Smooth muscle cell (in vitro differentiated cells): Measurements from ENCODE around the gene TRAM2. TPM values are rescaled to one million over a fixed set of nuclear protein-coding genes. Genes with fewer than 3 reads are reported as not detected.

Source experiments
- DNase-seq: peaks from one replicate; lab custom pipeline; 2025; ENCODE audit not compliant: unreplicated experiment; lab: John Stamatoyannopoulos, UW
- H2AFZ ChIP-seq: fragments of 200-600 bp; sonication (generic); 2 replicates; pipeline ENCODE4 v1.6.0; 2016; ENCODE audit warnings: antibody characterized with exemption, low read depth, mild to moderate bottlenecking
- H3F3A ChIP-seq: fragments of 200-600 bp; sonication (generic); 2 replicates; pipeline ENCODE4 v1.6.0; 2017; ENCODE audit warnings: antibody characterized with exemption, low read depth
- H3K27ac ChIP-seq: fragments of 200-600 bp; sonication (generic); 2 replicates; pipeline ENCODE4 v1.5.1; 2016; ENCODE audit warnings: low read depth, mild to moderate bottlenecking
- H3K27me3 ChIP-seq: fragments of 200-600 bp; sonication (generic); 2 replicates; pipeline ENCODE4 v1.6.1; 2016; ENCODE audit warnings: low read depth, mild to moderate bottlenecking
- H3K36me3 ChIP-seq: fragments of 200-600 bp; sonication (generic); 2 replicates; pipeline ENCODE4 v1.5.1; 2016; ENCODE audit warnings: low read depth
- H3K4me1 ChIP-seq: fragments of 200-600 bp; sonication (generic); 2 replicates; pipeline ENCODE4 v1.5.1; 2016; ENCODE audit warnings: low read depth
- H3K4me2 ChIP-seq: fragments of 200-600 bp; sonication (generic); 2 replicates; pipeline ENCODE4 v1.6.0; 2016; ENCODE audit warnings: mild to moderate bottlenecking
- H3K4me3 ChIP-seq: fragments of 200-600 bp; sonication (generic); 2 replicates; pipeline ENCODE4 v1.5.1; 2016; ENCODE audit warnings: mild to moderate bottlenecking
- H3K79me2 ChIP-seq: fragments of 200-600 bp; sonication (generic); 2 replicates; pipeline ENCODE4 v1.6.0; 2016; ENCODE audit warnings: low read depth, mild to moderate bottlenecking
- H3K9ac ChIP-seq: fragments of 200-600 bp; sonication (generic); 2 replicates; pipeline ENCODE4 v1.6.0; 2016; ENCODE audit warnings: low read depth
- H3K9me3 ChIP-seq: fragments of 200-600 bp; sonication (generic); replicated peaks from 2 replicates; pipeline ENCODE4 v1.5.1; 2016; ENCODE audit warnings: low read depth
- H4K20me1 ChIP-seq: fragments of 200-600 bp; sonication (generic); 2 replicates; pipeline ENCODE4 v1.6.0; 2016; ENCODE audit warnings: low read depth
- WGBS: methylation state at CpG from one replicate; pipeline ENCODE4 v1.1.7; 2016; ENCODE audit warnings: low lambda C conversion rate; 5-methylcytosine and 5-hydroxymethylcytosine counted together
- polyA plus RNA-seq: library from polyadenylated mRNA; unstranded; fragments of >200 nt; fragmentation: Nextera tagmentation; extraction: Ambion mirVana; gene quantifications from 2 replicates; pipeline ENCODE4 v1.2.1, GENCODE V29; 2016
- total RNA-seq: library from RNA; depleted of rRNA; stranded (reverse); fragments of >200 nt; gene quantifications from 2 replicates; pipeline ENCODE4 v1.2.3, GENCODE V29; 2014
- TF ChIP-seq, protein P1 (sequence below): fragments of 200-600 bp; sonication (generic); IDR thresholded peaks from 2 replicates; pipeline ENCODE4 v1.5.1; 2017; ENCODE audit warnings: borderline replicate concordance, mild to moderate bottlenecking, antibody characterized with exemption; ENCODE audit not compliant: insufficient read depth, poor library complexity, severe bottlenecking

Gene TRAM2
- total and polyA plus RNA-seq, 2 experiments from 2014 or later: 18.2 to 35.6 TPM

DNA sequence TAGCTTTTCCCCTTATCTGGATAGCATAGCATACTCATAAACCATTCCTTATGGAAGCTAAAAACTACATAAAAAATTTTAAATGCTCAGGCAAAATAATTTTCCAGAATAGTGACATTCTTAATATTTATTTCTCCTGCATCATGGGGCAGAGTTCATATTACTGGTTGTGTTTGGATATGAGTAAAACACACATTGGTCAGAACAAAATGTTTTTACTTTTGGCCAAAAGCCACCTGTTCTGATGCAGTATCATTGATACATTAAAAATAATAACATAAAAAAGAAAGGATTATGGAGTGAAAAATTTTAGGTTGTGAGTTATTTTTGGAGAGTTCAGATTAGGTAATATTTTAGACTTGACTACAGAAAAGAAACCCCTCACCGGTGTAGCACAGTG lies 33.6 kb downstream of the TRAM2 start:
- H3F3A ChIP-seq: peaks cover 7% of the 10 kb centered on the region
- WGBS: 43% methylated on average over 1 of the region's 1 CpG
- no peaks in the 10 kb centered on the region for H3K36me3 ChIP-seq
- peak overlapping the region; percentile 70 for H3K4me2 ChIP-seq
- no peak overlapping the region for H2AFZ ChIP-seq
- no peak overlapping the region for H3K9ac ChIP-seq
- H3K9me3 ChIP-seq: no peaks in the 10 kb centered on the region
- H3K4me1 ChIP-seq: peaks cover 18% of the 10 kb centered on the region
- no peak for DNase-seq
- no peaks in the 10 kb centered on the region for H3K27me3 ChIP-seq
- peak overlapping the region; percentile 58 for H3K27ac ChIP-seq
- H4K20me1 ChIP-seq: peaks cover 4% of the 10 kb centered on the region
- H3K4me3 ChIP-seq: no peak overlapping the region
- TF ChIP-seq, protein P1, sequence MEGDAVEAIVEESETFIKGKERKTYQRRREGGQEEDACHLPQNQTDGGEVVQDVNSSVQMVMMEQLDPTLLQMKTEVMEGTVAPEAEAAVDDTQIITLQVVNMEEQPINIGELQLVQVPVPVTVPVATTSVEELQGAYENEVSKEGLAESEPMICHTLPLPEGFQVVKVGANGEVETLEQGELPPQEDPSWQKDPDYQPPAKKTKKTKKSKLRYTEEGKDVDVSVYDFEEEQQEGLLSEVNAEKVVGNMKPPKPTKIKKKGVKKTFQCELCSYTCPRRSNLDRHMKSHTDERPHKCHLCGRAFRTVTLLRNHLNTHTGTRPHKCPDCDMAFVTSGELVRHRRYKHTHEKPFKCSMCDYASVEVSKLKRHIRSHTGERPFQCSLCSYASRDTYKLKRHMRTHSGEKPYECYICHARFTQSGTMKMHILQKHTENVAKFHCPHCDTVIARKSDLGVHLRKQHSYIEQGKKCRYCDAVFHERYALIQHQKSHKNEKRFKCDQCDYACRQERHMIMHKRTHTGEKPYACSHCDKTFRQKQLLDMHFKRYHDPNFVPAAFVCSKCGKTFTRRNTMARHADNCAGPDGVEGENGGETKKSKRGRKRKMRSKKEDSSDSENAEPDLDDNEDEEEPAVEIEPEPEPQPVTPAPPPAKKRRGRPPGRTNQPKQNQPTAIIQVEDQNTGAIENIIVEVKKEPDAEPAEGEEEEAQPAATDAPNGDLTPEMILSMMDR: no peak
- peaks cover 52% of the 10 kb centered on the region for H3K79me2 ChIP-seq

DNA sequence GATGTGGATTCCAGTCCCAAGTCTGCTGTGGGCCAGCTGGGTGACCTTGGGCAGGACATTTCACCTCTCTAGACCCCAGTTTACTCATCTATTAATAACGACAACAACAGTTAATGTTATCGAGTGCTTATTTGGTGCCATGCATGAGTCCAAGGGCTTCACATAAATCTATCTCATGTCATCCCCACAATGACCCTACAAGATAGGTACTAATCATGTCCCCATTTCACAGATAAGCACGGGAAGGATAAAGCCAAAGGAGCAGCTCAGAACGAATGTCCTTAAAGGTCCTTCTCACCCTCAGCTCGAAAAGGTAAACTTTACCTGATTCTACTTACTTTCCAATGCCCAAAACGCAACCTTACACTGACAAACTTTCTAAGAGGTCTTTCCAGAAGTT lies 35.7 kb downstream of the TRAM2 start:
- H3K79me2 ChIP-seq: peaks cover 53% of the 10 kb centered on the region
- peaks cover 22% of the 10 kb centered on the region for H3K4me1 ChIP-seq
- H3K36me3 ChIP-seq: no peaks in the 10 kb centered on the region
- H3F3A ChIP-seq: peaks cover 7% of the 10 kb centered on the region
- H3K4me3 ChIP-seq: no peak overlapping the region
- H3K27ac ChIP-seq: peak overlapping the region; percentile 71
- no peaks in the 10 kb centered on the region for H3K27me3 ChIP-seq
- H3K9ac ChIP-seq: no peak overlapping the region
- no peak overlapping the region for H3K4me2 ChIP-seq
- H2AFZ ChIP-seq: no peak overlapping the region
- no peaks in the 10 kb centered on the region for H3K9me3 ChIP-seq
- no peak for DNase-seq
- TF ChIP-seq, protein P1: no peak
- H4K20me1 ChIP-seq: no peaks in the 10 kb centered on the region
- 88% methylated on average over 6 of the region's 6 CpGs for WGBS

DNA sequence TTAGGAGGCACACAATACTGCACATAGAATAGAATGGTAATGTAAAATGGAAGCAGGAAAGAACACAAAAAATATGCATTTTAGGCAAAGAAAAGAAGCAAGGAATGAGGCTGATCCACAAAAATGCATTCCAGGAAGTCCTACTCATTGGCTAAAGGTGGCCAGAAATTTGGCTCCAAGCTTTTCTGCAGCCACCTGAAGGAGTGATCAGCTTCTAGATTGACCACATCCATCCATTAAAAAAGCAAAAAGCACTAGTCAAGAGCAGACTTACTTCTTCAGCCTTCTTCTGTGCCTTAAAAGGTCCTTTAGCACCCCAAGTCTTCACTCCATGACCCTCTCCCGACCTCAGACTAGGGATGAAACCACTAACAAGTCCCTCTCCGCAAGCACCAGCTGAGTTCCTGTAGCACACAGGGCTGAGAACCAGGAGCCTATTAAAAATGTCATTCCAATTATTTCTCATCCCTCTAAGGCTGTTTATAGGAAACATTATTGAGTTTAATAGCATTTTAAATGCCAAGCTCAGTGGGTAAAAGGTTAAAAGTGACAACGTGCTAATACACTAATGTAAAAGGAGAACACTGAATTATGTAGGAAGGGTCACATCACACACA lies 36.5 kb downstream of the TRAM2 start:
- no peaks in the 10 kb centered on the region for H3K27me3 ChIP-seq
- H3K79me2 ChIP-seq: peaks cover 50% of the 10 kb centered on the region
- H3K9me3 ChIP-seq: no peaks in the 10 kb centered on the region
- no peaks in the 10 kb centered on the region for H3K36me3 ChIP-seq
- no peak overlapping the region for H2AFZ ChIP-seq
- H4K20me1 ChIP-seq: no peaks in the 10 kb centered on the region
- peak overlapping the region; percentile 72 for H3K4me2 ChIP-seq
- DNase-seq: no peak
- H3K4me3 ChIP-seq: no peak overlapping the region
- 78% methylated on average over 3 of the region's 3 CpGs for WGBS
- H3K27ac ChIP-seq: peak overlapping the region; percentile 71
- peaks cover 7% of the 10 kb centered on the region for H3F3A ChIP-seq
- TF ChIP-seq, protein P1: no peak
- H3K9ac ChIP-seq: no peak overlapping the region
- H3K4me1 ChIP-seq: peaks cover 23% of the 10 kb centered on the region

DNA sequence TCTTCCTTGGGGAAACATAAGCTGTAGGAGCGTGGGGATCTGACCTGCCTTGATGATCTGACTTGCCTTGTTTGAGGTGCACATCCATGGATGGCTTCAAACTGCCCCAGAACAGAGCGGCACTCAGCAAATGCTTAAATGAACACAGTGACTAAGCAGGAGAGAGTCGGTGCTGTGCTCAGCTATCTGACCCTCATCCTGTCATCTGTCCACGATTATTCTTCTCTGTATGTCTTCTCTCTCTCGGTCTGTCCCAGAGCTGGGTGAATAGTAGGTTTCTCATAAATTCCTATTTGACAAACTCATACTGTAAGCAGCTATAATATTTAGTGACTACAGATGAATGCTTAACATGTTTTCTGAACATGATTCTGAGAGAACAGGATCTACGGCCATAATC lies 37.3 kb downstream of the TRAM2 start:
- H3K9me3 ChIP-seq: no peaks in the 10 kb centered on the region
- peak overlapping the region; percentile 72 for H3K4me2 ChIP-seq
- H3F3A ChIP-seq: peaks cover 7% of the 10 kb centered on the region
- peak overlapping the region; percentile 71 for H3K27ac ChIP-seq
- H4K20me1 ChIP-seq: no peaks in the 10 kb centered on the region
- peaks cover 23% of the 10 kb centered on the region for H3K4me1 ChIP-seq
- WGBS: 32% methylated on average over 6 of the region's 6 CpGs
- H2AFZ ChIP-seq: no peak overlapping the region
- DNase-seq: no peak
- H3K79me2 ChIP-seq: peaks cover 50% of the 10 kb centered on the region
- no peak overlapping the region for H3K9ac ChIP-seq
- H3K4me3 ChIP-seq: no peak overlapping the region
- no peaks in the 10 kb centered on the region for H3K36me3 ChIP-seq
- H3K27me3 ChIP-seq: no peaks in the 10 kb centered on the region
- TF ChIP-seq, protein P1: no peak
